GM13976 (cell line): Measurements from ENCODE around the gene RNF220.

Source experiments
- DNase-seq: peaks from one replicate; pipeline ENCODE4 v3.0.0; 2012; ENCODE audit warnings: low spot score
- in situ Hi-C: fragments of 300-500 bp; cut with MboI; formaldehyde crosslinking; loops from one replicate; pipeline ENCODE4 v1.12.0; 2022; ENCODE audit warnings: low sequenced_read_pairs, mixed read lengths, inconsistent platforms; ENCODE audit not compliant: unreplicated experiment
- TF ChIP-seq, protein P1 (sequence below): IDR thresholded peaks from 2 replicates; pipeline ENCODE4 v1.5.1; 2012; ENCODE audit warnings: borderline replicate concordance, mild to moderate bottlenecking; ENCODE audit not compliant: insufficient read depth; ENCODE audit errors: extremely low read depth, missing control alignments, control extremely low read depth

The RNF220 gene

GRCh38 chr1:44413740-44414139 is 8.7 kb downstream of the RNF220 start:
- in situ Hi-C loops: no loop called here
- DNase-seq: no peak
- TF ChIP-seq, protein P1, sequence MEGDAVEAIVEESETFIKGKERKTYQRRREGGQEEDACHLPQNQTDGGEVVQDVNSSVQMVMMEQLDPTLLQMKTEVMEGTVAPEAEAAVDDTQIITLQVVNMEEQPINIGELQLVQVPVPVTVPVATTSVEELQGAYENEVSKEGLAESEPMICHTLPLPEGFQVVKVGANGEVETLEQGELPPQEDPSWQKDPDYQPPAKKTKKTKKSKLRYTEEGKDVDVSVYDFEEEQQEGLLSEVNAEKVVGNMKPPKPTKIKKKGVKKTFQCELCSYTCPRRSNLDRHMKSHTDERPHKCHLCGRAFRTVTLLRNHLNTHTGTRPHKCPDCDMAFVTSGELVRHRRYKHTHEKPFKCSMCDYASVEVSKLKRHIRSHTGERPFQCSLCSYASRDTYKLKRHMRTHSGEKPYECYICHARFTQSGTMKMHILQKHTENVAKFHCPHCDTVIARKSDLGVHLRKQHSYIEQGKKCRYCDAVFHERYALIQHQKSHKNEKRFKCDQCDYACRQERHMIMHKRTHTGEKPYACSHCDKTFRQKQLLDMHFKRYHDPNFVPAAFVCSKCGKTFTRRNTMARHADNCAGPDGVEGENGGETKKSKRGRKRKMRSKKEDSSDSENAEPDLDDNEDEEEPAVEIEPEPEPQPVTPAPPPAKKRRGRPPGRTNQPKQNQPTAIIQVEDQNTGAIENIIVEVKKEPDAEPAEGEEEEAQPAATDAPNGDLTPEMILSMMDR: no peak

DNA sequence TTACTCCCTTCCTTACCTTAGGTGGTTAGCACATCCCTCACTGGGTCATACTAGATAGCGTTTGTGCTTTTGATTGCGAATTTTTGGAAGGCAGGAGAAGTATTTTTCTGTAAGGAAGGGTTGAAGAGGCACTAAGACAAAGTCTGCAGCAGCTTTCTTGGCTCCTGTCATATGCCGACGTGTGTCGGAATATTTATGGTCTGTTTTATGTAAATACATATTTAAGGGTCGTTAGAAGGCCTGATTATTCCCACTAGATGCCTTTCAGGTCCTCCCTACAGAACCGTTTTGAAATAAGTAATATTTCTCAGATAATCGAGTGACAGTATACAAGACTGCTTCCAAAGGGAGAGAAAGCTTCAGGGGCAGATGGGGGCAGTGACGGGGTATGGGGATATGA is 10.0 kb downstream of the RNF220 start:
- TF ChIP-seq, protein P1: no peak
- in situ Hi-C loops: no loop called here
- no peak for DNase-seq

- in situ Hi-C loops: no loop called here
- DNase-seq: no peak
- TF ChIP-seq, protein P1: no peak
Measured at GRCh38 chr1:44416408-44416807, 11.4 kb downstream of the RNF220 start.

- TF ChIP-seq, protein P1: no peak
- in situ Hi-C loops: no loop called here
Measured at GRCh38 chr1:44417351-44418021, 12.4 kb downstream of the RNF220 start.

DNA sequence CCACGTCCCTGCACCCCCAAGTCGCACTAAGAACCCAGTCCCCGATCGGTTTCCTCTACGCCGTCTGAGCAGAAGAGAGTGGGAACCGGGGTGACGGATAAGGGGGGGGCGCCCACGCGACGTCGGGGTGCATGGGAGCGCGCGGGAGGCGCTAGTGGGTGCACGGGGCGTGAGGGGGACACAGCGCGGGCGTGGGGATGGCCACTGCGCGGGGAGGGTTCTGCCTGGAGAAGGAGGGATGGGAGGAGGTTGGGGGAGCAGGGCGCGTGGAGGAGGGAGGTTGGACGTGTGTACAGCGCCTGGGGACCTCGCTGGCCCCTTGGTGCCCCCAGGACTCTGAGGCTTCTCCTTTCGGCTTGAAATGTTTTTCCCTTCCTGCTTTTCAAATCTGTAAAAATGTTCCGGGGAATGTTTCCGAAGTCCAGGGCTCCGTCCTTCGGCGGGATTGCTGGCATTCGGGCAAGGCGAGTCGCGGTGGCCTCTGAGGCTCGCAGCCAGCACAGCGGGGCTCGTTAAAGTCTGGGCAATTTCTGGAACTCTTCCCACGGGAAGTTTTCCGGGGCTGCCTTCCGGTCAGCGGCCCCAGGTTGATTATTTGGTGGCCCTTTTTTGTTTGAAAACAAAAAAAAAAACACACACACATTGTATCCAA is 13.1 kb downstream of the RNF220 start:
- TF ChIP-seq, protein P1: no peak
- DNase-seq: no peak
- in situ Hi-C loops: no loop called here

More at GRCh38 chr1:44417351-44418021, 12.4 kb downstream of the RNF220 start:
- DNase-seq: no peak

DNA sequence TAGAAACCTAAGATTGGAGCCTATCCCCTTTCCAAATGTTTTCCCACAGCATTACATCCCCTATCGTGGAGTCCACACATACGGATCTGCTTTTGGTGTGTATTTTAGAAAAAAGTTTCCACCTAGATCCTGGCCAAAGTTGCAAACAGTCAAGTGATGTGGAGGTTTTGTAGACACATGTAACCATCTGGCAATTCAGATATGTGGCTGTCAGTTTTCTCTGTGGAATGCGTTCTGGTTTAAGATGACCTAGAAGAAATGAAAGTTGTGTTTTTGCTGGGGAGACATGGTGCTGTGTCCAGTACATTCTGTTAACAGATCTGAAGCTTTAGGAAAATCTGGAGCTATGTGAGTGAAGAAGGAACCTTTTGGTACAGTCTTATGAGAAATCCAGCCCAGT is 14.8 kb downstream of the RNF220 start:
- TF ChIP-seq, protein P1: no peak
- DNase-seq: no peak
- in situ Hi-C loops: no loop called here
